Measurements from ENCODE around the gene SLC22A3. TPM values are rescaled to one million over a fixed set of nuclear protein-coding genes. Genes with fewer than 3 reads are reported as not detected.

The SLC22A3 gene
- total RNA-seq, 1 donor from 2014 or later = not detected

DNA sequence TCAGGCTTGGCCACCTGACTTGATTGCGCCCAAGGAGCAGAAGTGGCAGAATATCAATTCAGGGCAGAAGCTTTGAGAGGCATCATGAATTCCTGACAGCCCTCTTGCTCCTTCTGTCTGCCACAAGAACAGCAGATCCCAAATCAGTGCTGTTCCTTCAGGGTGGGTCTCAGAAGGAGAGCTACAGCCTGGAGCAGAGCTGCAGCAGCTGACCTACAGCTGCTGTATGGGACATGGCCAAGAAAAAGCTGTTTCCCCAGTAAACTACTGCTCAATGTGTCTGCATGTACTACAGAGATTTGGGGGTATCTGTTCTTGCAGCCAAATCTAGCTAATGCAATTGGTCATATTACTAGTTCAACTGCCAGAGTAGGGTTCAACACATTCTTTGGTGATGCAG, 69.0 kb downstream of the SLC22A3 start:
- Mint-ChIP-seq H3K27ac (no peak overlapping the region), H3K36me3 (ENCODE audit: low read depth) (no peaks in the 10 kb centered on the region), H3K27me3 (peaks cover 25% of the 10 kb centered on the region), H3K4me3 (no peak overlapping the region), H3K4me1 (no peaks in the 10 kb centered on the region), H3K9me3 (peaks cover 2% of the 10 kb centered on the region)
- ATAC-seq (ENCODE audit: low read depth) (no peak), DNase-seq (no peak)
- ChIA-PET CTCF (no interaction called here), POLR2A (no interaction called here)
- TF ChIP-seq CTCF (IDR thresholded peaks at IDR 0.05) = no peak
- intact Hi-C loops (cut with micrococcal nuclease) = no loop called here

DNA sequence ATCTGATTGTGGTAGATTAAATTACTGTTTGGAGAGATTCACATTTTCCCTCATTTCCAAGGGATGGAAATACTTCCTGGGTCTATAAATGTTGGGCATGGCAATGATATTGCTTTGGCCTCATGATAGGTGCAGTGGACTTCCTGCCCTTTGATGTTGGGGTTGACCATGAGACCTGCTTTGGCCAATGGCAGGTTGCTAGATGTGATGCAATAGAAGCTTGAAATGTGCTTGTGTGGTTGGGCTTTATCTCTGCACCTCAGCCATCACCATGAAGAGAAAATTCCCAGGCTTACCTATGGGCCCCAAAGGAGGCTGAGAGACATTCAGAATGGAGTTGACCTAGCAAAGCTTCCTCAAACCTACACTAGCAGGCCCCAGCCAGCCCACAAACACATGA, 69.4 kb downstream of the SLC22A3 start:
- Mint-ChIP-seq H3K36me3 (ENCODE audit: low read depth) (no peaks in the 10 kb centered on the region), H3K27me3 (peaks cover 27% of the 10 kb centered on the region), H3K4me1 (no peaks in the 10 kb centered on the region), H3K9me3 (peaks cover 2% of the 10 kb centered on the region), H3K4me3 (no peak overlapping the region), H3K27ac (no peak overlapping the region)
- ATAC-seq (ENCODE audit: low read depth) (no peak), DNase-seq (no peak)
- ChIA-PET POLR2A (no interaction called here), CTCF (no interaction called here)
- TF ChIP-seq CTCF (IDR thresholded peaks at IDR 0.05) = no peak
- intact Hi-C loops (cut with micrococcal nuclease) = no loop called here

DNA sequence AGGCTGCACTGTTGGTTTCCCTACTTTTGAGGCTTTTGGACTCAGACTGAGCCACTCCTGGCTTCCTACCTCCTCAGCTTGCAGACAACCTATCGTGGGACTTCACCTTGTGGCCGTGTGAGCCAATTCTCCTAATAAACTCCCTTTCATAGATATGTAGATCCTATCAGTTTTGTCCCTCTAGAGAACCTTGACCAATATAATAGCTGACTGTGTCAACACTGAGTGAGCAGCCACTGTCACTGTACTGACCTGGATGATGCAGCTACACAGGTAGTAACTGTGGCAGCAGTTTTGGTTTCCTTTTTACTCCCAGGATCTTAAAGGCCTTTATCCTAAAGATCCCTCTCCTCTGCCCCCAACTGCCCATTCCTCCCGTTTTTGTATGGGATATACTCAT, 70.2 kb downstream of the SLC22A3 start:
- Mint-ChIP-seq H3K27ac (no peak overlapping the region), H3K27me3 (peaks cover 23% of the 10 kb centered on the region)
- intact Hi-C loops (cut with micrococcal nuclease) = no loop called here

DNA sequence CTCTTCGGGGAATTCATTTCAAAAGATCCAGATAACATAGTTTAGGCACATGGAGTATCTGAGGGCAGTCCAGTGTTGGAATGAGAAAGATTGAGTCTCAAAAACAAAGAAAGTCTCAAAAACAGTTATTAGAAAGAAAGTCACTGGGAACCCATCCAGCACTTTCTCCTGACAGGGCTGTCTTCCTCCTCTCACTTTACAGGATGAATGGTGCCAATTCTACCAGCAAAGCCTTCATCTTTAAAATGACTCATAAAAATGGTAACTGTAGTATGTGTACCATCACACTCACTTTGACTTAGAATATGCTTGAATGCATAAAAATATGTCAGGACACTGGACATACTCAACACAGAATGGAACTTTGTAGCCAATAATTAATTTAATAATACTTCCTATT, 71.3 kb downstream of the SLC22A3 start:
- Mint-ChIP-seq H3K4me3 (no peak overlapping the region), H3K36me3 (ENCODE audit: low read depth) (no peaks in the 10 kb centered on the region), H3K4me1 (no peaks in the 10 kb centered on the region), H3K27ac (no peak overlapping the region), H3K27me3 (peaks cover 20% of the 10 kb centered on the region), H3K9me3 (peaks cover 2% of the 10 kb centered on the region)
- DNase-seq (no peak), ATAC-seq (ENCODE audit: low read depth) (no peak)
- no peak for TF ChIP-seq CTCF (IDR thresholded peaks at IDR 0.05)
- intact Hi-C loops (cut with micrococcal nuclease) = no loop called here
- CTCF ChIA-PET = no interaction called here
- POLR2A ChIA-PET = no interaction called here

More for the DNA sequence above, 70.2 kb downstream of the SLC22A3 start:
- Mint-ChIP-seq H3K9me3 (peaks cover 2% of the 10 kb centered on the region), H3K4me1 (no peaks in the 10 kb centered on the region), H3K4me3 (no peak overlapping the region), H3K36me3 (ENCODE audit: low read depth) (no peaks in the 10 kb centered on the region)
- no peak for ATAC-seq (ENCODE audit: low read depth)
- CTCF ChIA-PET = no interaction called here
- POLR2A ChIA-PET = no interaction called here
- TF ChIP-seq CTCF (IDR thresholded peaks at IDR 0.05) = no peak
- DNase-seq = no peak

DNA sequence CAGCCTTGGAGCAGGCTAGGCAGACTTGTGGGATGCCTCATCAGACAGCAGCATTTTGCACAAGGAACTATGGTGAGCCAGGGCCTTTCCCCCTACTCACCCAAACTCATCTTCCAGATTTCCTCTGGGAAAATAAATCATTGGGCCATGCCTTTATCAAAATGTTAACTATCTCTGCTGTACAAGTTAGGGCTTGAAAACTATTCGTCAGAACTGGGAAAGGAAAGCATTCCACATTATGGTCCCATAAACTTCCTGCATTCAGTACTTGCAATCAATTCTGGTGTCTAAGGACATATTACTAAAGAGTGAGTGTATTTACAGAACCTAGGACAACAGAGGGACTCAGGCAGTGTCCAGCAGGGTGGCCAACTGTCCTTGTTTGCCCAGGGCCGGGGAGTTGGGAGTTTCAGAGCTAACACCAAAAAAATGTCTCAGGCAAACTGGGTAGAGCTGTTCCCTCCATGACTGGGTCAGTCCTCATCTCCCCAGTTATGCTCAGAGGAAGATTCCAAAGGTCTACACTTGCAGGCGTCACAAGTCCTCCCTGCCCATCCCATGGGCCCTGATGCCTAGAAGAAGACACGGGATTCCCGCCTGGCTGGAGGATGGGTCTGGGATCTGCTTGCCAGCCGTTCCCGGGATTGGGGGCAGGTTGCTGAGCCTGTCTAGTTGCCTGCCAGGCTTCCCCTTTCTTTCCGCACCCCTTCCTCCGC, 72.2 kb downstream of the SLC22A3 start:
- no peak for DNase-seq
- Mint-ChIP-seq H3K27me3 (peaks cover 20% of the 10 kb centered on the region), H3K4me3 (no peak overlapping the region), H3K36me3 (ENCODE audit: low read depth) (no peaks in the 10 kb centered on the region), H3K4me1 (no peaks in the 10 kb centered on the region), H3K27ac (no peak overlapping the region), H3K9me3 (peaks cover 2% of the 10 kb centered on the region)
- ChIA-PET CTCF (no interaction called here), POLR2A (no interaction called here)
- no peak for TF ChIP-seq CTCF (IDR thresholded peaks at IDR 0.05)
- intact Hi-C loops (cut with micrococcal nuclease) = no loop called here
- ATAC-seq (ENCODE audit: low read depth) = no peak
